GM12878 (cell line): ENCODE measurements around the gene GLB1L2. TPM values are rescaled to one million over a fixed set of nuclear protein-coding genes. Genes with fewer than 3 reads are reported as not detected.

Experiments used
- ATAC-seq: fragments of 200-7000 bp; cut with Tn5 transposase; 3 replicates; pipeline ENCODE4 v1.9.1; 2020; ENCODE audit warnings: mild to moderate bottlenecking, moderate library complexity
- BruUV-seq: library from RNA; stranded (reverse); fragments of 400-500 nt; replicated peaks from 2 replicates; lab custom pipeline; 2021; lab: Mats Ljungman, UMichigan
- CTCF ChIA-PET: fragments of 300-600 bp; sonication (Branson Sonifier 250); formaldehyde crosslinking; extraction: SDS; loops from one replicate; lab custom pipeline; 2021; ENCODE audit warnings: inconsistent platforms; lab: Yijun Ruan, JAX
- POLR2A ChIA-PET: fragments of 350-600 bp; formaldehyde crosslinking; extraction: SDS; loops from one replicate; lab custom pipeline; 2021; ENCODE audit warnings: inconsistent platforms; lab: Charles Lee
- RAD21 ChIA-PET: fragments of 300-600 bp; sonication (Branson Sonifier 250); formaldehyde crosslinking; loops from one replicate; lab custom pipeline; 2023; ENCODE audit warnings: antibody characterized with exemption; ENCODE audit not compliant: unreplicated experiment; lab: Charles Lee
- SMC1A ChIA-PET: fragments of 300-600 bp; sonication (Branson Sonifier 250); formaldehyde crosslinking; loops from one replicate; lab custom pipeline; 2023; ENCODE audit not compliant: unreplicated experiment, uncharacterized antibody; lab: Charles Lee
- DNase-seq: peaks from one replicate; pipeline ENCODE4 v3.0.0-alpha.2; 2011; ENCODE audit warnings: low read depth, low spot score
- FAIRE-seq: peaks from 3 replicates; lab custom pipeline; 2011; peaks lifted over from hg19 to GRCh38; lab: Jason Lieb, UNC
- H2AFZ ChIP-seq: 2 replicates; pipeline ENCODE4 v1.6.0; 2011; ENCODE audit warnings: low read depth, low read length, control low read depth; ENCODE audit not compliant: control insufficient read depth
- H3K27ac ChIP-seq: 2 replicates; pipeline ENCODE4 v1.5.1; 2011; ENCODE audit warnings: control low read depth; ENCODE audit not compliant: control insufficient read depth, insufficient read depth
- H3K27me3 ChIP-seq, 2 experiments: replicated peaks in 1 of 2; 2 replicates each; pipeline versions ENCODE4 v1.6.0 to v1.6.1; 2011; ENCODE audit warnings: low read length in 1 of 2; ENCODE audit not compliant: control insufficient read depth in 2 of 2, insufficient read depth in 2 of 2
- H3K36me3 ChIP-seq, 2 experiments: 2 replicates each; pipeline ENCODE4 v1.5.1; 2011; ENCODE audit warnings: low read length in 1 of 2; ENCODE audit not compliant: control insufficient read depth in 2 of 2, insufficient read depth in 2 of 2
- H3K4me1 ChIP-seq: 2 replicates; pipeline ENCODE4 v1.6.1; 2011; ENCODE audit warnings: mild to moderate bottlenecking, low read length, moderate library complexity, mixed read lengths; ENCODE audit not compliant: control insufficient read depth, insufficient read depth
- H3K4me2 ChIP-seq: 2 replicates; pipeline ENCODE4 v1.6.0; 2011; ENCODE audit warnings: control low read depth; ENCODE audit not compliant: control insufficient read depth, insufficient read depth
- H3K4me3 ChIP-seq: fragments of 200-600 bp; sonication (generic); 2 replicates; pipeline ENCODE4 v1.5.1; 2016
- H3K79me2 ChIP-seq: 2 replicates; pipeline ENCODE4 v1.6.0; 2011; ENCODE audit warnings: low read length; ENCODE audit not compliant: control insufficient read depth, insufficient read depth
- H3K9ac ChIP-seq: 2 replicates; pipeline ENCODE4 v1.8.0; 2011; ENCODE audit warnings: low read length, control low read depth, mixed read lengths; ENCODE audit not compliant: control insufficient read depth, insufficient read depth
- H3K9me3 ChIP-seq: replicated peaks from 3 replicates; pipeline ENCODE4 v1.5.1; 2011; ENCODE audit warnings: mild to moderate bottlenecking, low read length; ENCODE audit not compliant: control insufficient read depth, insufficient read depth
- H4K20me1 ChIP-seq: 2 replicates; pipeline ENCODE4 v1.6.0; 2011; ENCODE audit not compliant: control insufficient read depth, insufficient read depth
- BCL11A ChIP-seq: IDR thresholded peaks from 2 replicates; pipeline ENCODE4 v1.6.1; 2011; ENCODE audit warnings: low read depth, low read length
- NFXL1 ChIP-seq: fragments of 450-650 bp; IDR thresholded peaks from 2 replicates; pipeline ENCODE4 v1.6.1; 2017; ENCODE audit warnings: antibody characterized with exemption, mild to moderate bottlenecking, borderline replicate concordance
- ZNF687 ChIP-seq: fragments of 450-650 bp; IDR thresholded peaks from 2 replicates; pipeline ENCODE4 v1.6.1; 2017; ENCODE audit warnings: mild to moderate bottlenecking, moderate library complexity
- WGBS: methylation state at CpG from one replicate; pipeline ENCODE4 v1.1.6; 2016; ENCODE audit warnings: low lambda C conversion rate; ENCODE audit not compliant: insufficient replicate concordance, insufficient coverage; ENCODE audit errors: missing lambda C conversion rate; 5-methylcytosine and 5-hydroxymethylcytosine counted together
- in situ Hi-C: fragments of 300-500 bp; cut with MboI; formaldehyde crosslinking; loops from 9 replicates; pipeline ENCODE4 v1.14.3; 2018; ENCODE audit warnings: mixed read lengths
- intact Hi-C: fragments of 100-400 bp; cut with micrococcal nuclease; formaldehyde crosslinking; loops from one replicate; pipeline ENCODE4 v1.14.2; 2022; ENCODE audit not compliant: unreplicated experiment
- polyA plus RNA-seq, 11 experiments: library from polyadenylated mRNA; depleted of rRNA in 4 of 11; unstranded in 6 of 11; stranded (reverse) in 5 of 11; fragments of >200 nt; fragmentation: Nextera tagmentation in 4 of 11; fragmentation: Illumina TruSeq in 1 of 11; extraction: Ambion mirVana in 4 of 11; extraction: Trizol in 1 of 11; gene quantifications; 1 replicate in 1 of 11; 2 replicates in 10 of 11; pipeline versions ENCODE4 v1.2.1 to v1.2.3, GENCODE V29; 2011 to 2016; ENCODE audit warnings: inconsistent platforms in 2 of 11, missing spikeins in 2 of 11, low read depth in 1 of 11
- total RNA-seq, 4 experiments: library from RNA; depleted of rRNA in 3 of 4; stranded (reverse); fragments of >200 nt in 3 of 4; fragmentation: Illumina TruSeq in 1 of 4; extraction: Trizol in 1 of 4; gene quantifications; 2 replicates each; pipeline versions ENCODE4 v1.2.1 to v1.2.3, GENCODE V29; 2013 to 2021

GLB1L2 gene
- total and polyA plus RNA-seq, 10 of the 15 experiments (the other 5 are each of a cell fraction or from before 2014, with no cell fraction given) = 0.04 to 0.85 (median 0.49) TPM

DNA sequence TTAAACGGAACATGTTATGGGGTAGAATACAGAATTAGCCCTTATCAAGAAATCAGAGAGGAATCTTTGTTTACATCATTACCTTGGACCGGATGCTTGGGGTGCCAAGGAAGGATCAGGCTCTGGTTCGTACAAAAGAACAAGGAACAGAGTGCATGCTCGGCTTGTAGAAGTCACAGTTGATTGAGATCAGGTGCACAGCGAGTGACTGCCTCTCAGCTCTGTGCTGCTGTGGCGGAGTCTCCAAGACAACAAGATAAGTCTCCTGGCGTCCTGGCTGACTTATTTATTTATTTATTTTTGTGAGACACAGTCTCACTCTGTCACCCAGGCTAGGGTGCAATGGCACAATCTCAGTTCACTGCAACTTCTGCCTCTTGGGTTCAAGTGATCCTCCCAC is 31.8 kb downstream of the GLB1L2 start:
- ChIA-PET CTCF (no interaction called here), POLR2A (no interaction called here), SMC1A (no interaction called here), RAD21 (no interaction called here)
- no peaks in the 10 kb centered on the region for H4K20me1 ChIP-seq
- no peak overlapping the region for H2AFZ ChIP-seq
- no TSS peak for BruUV-seq
- no peak overlapping the region for H3K4me3 ChIP-seq
- no peaks in the 10 kb centered on the region for H3K9me3 ChIP-seq
- no peak for FAIRE-seq
- DNase-seq = no peak
- H3K27ac ChIP-seq = no peak overlapping the region
- no peak overlapping the region for H3K9ac ChIP-seq
- H3K79me2 ChIP-seq = no peaks in the 10 kb centered on the region
- no peak for TF ChIP-seq NFXL1
- in situ Hi-C loops = no loop called here
- ATAC-seq = no peak
- 33% methylated on average over 7 of the region's 7 CpGs for WGBS
- H3K4me2 ChIP-seq = no peak overlapping the region
- H3K36me3 ChIP-seq = no peaks in the 10 kb centered on the region
- H3K27me3 ChIP-seq = no peaks in the 10 kb centered on the region
- H3K4me1 ChIP-seq = no peaks in the 10 kb centered on the region
- intact Hi-C loops = loop anchor here (5.0 kb wide), 1 partner anchor 504 kb away; no protein-coding TSS in a partner anchor

- FAIRE-seq (no peak), ATAC-seq (no peak), DNase-seq (no peak)
- Histone ChIP-seq H3K36me3 (no peaks in the 10 kb centered on the region), H3K27ac (no peak overlapping the region), H2AFZ (no peak overlapping the region), H3K79me2 (no peaks in the 10 kb centered on the region), H3K4me2 (no peak overlapping the region), H4K20me1 (no peaks in the 10 kb centered on the region), H3K27me3 (no peaks in the 10 kb centered on the region), H3K9ac (no peak overlapping the region), H3K4me1 (no peaks in the 10 kb centered on the region), H3K9me3 (no peaks in the 10 kb centered on the region), H3K4me3 (no peak overlapping the region)
- TF ChIP-seq ZNF687 = no peak
- TF ChIP-seq BCL11A = no peak
- ChIA-PET POLR2A (no interaction called here), SMC1A (no interaction called here), RAD21 (no interaction called here), CTCF (no interaction called here)
- in situ Hi-C loops (no loop called here), intact Hi-C loops (loop anchor here (5.0 kb wide), 1 partner anchor 503 kb away; no protein-coding TSS in a partner anchor)
- WGBS = 19% methylated on average over 9 of the region's 9 CpGs
- no TSS peak for BruUV-seq
These were observed 32.5 kb downstream of the GLB1L2 start for GRCh38 chr11:134364261-134364660.
